PC-9 (cell line): ENCODE results near the gene RPRML. TPM values are rescaled to one million over a fixed set of nuclear protein-coding genes. Genes with fewer than 3 reads are reported as not detected.

Source experiments
- BruUV-seq: library from RNA; stranded (reverse); fragments of 400-500 nt; replicated peaks from 2 replicates; lab custom pipeline; 2021; lab: Mats Ljungman, UMichigan
- CTCF ChIA-PET: fragments of 300-600 bp; sonication (Branson Sonifier 250); formaldehyde crosslinking; loops from one replicate; lab custom pipeline; 2022; ENCODE audit warnings: antibody characterized with exemption; lab: Charles Lee
- POLR2A ChIA-PET: fragments of 300-600 bp; sonication (Branson Sonifier 250); formaldehyde crosslinking; loops from one replicate; lab custom pipeline; 2022; ENCODE audit warnings: antibody characterized with exemption; ENCODE audit not compliant: unreplicated experiment; lab: Charles Lee
- DNase-seq, 2 experiments: peaks; one replicate each; pipeline versions ENCODE4 v3.0.0 to v3.0.0-alpha.2; 2015 to 2022; ENCODE audit warnings: mixed read lengths in 1 of 2
- H2AFZ ChIP-seq: fragments of 200-600 bp; sonication (generic); 2 replicates; pipeline ENCODE4 v1.8.1; 2017; ENCODE audit warnings: antibody characterized with exemption
- H3F3A ChIP-seq: fragments of 200-600 bp; sonication (generic); 2 replicates; pipeline ENCODE4 v1.8.1; 2017; ENCODE audit warnings: antibody characterized with exemption, mild to moderate bottlenecking, low read depth; ENCODE audit not compliant: insufficient read depth
- H3K27ac ChIP-seq: fragments of 200-600 bp; sonication (generic); 2 replicates; pipeline ENCODE4 v1.6.1; 2016; ENCODE audit warnings: mixed run types
- H3K27me3 ChIP-seq: fragments of 200-600 bp; sonication (generic); 2 replicates; pipeline ENCODE4 v1.6.1; 2016; ENCODE audit warnings: low read depth, mixed run types; ENCODE audit not compliant: insufficient read depth
- H3K36me3 ChIP-seq: fragments of 200-600 bp; sonication (generic); 2 replicates; pipeline ENCODE4 v1.6.1; 2016; ENCODE audit warnings: low read depth, mixed run types
- H3K4me1 ChIP-seq: fragments of 200-600 bp; sonication (generic); replicated peaks from 2 replicates; pipeline ENCODE4 v1.6.1; 2016; ENCODE audit warnings: mixed run types; ENCODE audit not compliant: insufficient read depth
- H3K4me2 ChIP-seq: fragments of 200-600 bp; sonication (generic); 2 replicates; pipeline ENCODE4 v1.6.1; 2017; ENCODE audit warnings: mixed run types
- H3K4me3 ChIP-seq: fragments of 200-600 bp; sonication (generic); 2 replicates; pipeline ENCODE4 v1.6.1; 2016; ENCODE audit warnings: mixed run types
- H3K79me2 ChIP-seq: fragments of 200-600 bp; sonication (generic); 2 replicates; pipeline ENCODE4 v1.6.1; 2017; ENCODE audit warnings: low read depth, mixed run types
- H3K9me2 ChIP-seq: fragments of 200-600 bp; sonication (generic); 2 replicates; pipeline ENCODE4 v1.8.1; 2017; ENCODE audit warnings: mild to moderate bottlenecking; ENCODE audit not compliant: insufficient read depth
- H3K9me3 ChIP-seq: fragments of 200-600 bp; sonication (generic); 2 replicates; pipeline ENCODE4 v1.8.1; 2016; ENCODE audit warnings: low read depth; ENCODE audit not compliant: insufficient read depth
- H4K20me1 ChIP-seq: fragments of 200-600 bp; sonication (generic); 2 replicates; pipeline ENCODE4 v1.8.1; 2017; ENCODE audit not compliant: insufficient read depth
- CTCF ChIP-seq: fragments of 200-600 bp; sonication (generic); conservative IDR thresholded peaks from 2 replicates; pipeline ENCODE4 v1.6.1; 2017; ENCODE audit warnings: mixed run types, antibody characterized with exemption, mild to moderate bottlenecking, moderate library complexity
- EZH2 ChIP-seq: fragments of 200-600 bp; sonication (generic); IDR thresholded peaks from 2 replicates; pipeline ENCODE4 v1.8.0; 2017; ENCODE audit warnings: antibody characterized with exemption, low read depth
- intact Hi-C: fragments of 100-400 bp; cut with micrococcal nuclease; formaldehyde crosslinking; loops from one replicate; pipeline ENCODE4 v1.10.0; 2022; ENCODE audit not compliant: unreplicated experiment
- total RNA-seq: library from RNA; stranded (reverse); gene quantifications from 2 replicates; pipeline ENCODE4 v1.2.3, GENCODE V29; 2021

RPRML gene
- total RNA-seq, 1 experiment from 2014 or later: not detected

- Histone ChIP-seq H3K9me2 (no peaks in the 10 kb centered on the region), H3K4me2 (no peak overlapping the region), H3K36me3 (peaks cover 52% of the 10 kb centered on the region), H3K9me3 (no peaks in the 10 kb centered on the region), H3K4me1 (no peaks in the 10 kb centered on the region), H3K27me3 (no peaks in the 10 kb centered on the region), H4K20me1 (peaks cover 39% of the 10 kb centered on the region), H3K4me3 (no peak overlapping the region), H2AFZ (no peak overlapping the region), H3K79me2 (peaks cover 26% of the 10 kb centered on the region), H3F3A (no peaks in the 10 kb centered on the region), H3K27ac (no peak overlapping the region)
- no peak for DNase-seq
- TF ChIP-seq EZH2 (no peak), CTCF (no peak)
- ChIA-PET CTCF (no interaction called here), POLR2A (no interaction called here)
- intact Hi-C loops: no loop called here
- BruUV-seq: no TSS peak
Observed at GRCh38 chr17:46931596-46931995, 47.5 kb downstream of the RPRML start.

- Histone ChIP-seq H3K27me3 (no peaks in the 10 kb centered on the region), H2AFZ (no peak overlapping the region), H3K79me2 (peaks cover 42% of the 10 kb centered on the region), H3K9me3 (no peaks in the 10 kb centered on the region), H3F3A (no peaks in the 10 kb centered on the region), H3K27ac (no peak overlapping the region), H3K4me3 (no peak overlapping the region), H3K4me2 (no peak overlapping the region), H3K9me2 (no peaks in the 10 kb centered on the region), H4K20me1 (peaks cover 55% of the 10 kb centered on the region), H3K4me1 (no peaks in the 10 kb centered on the region), H3K36me3 (peaks cover 55% of the 10 kb centered on the region)
- intact Hi-C loops: no loop called here
- no peak for DNase-seq
- TF ChIP-seq EZH2: no peak
- no TSS peak for BruUV-seq
- ChIA-PET CTCF (no interaction called here), POLR2A (no interaction called here)
Observed at GRCh38 chr17:46930051-46930450, 49.0 kb downstream of the RPRML start.

- H3K4me3 ChIP-seq: no peak overlapping the region
- peaks cover 55% of the 10 kb centered on the region for H3K36me3 ChIP-seq
- no peaks in the 10 kb centered on the region for H3K27me3 ChIP-seq
- TF ChIP-seq EZH2 (no peak), CTCF (no peak)
- no peak overlapping the region for H3K4me2 ChIP-seq
- CTCF ChIA-PET: no interaction called here
- no peak overlapping the region for H3K27ac ChIP-seq
- intact Hi-C loops: no loop called here
- no peak overlapping the region for H2AFZ ChIP-seq
- no peaks in the 10 kb centered on the region for H3K9me3 ChIP-seq
- no peak for DNase-seq
- H3K9me2 ChIP-seq: no peaks in the 10 kb centered on the region
- H3K4me1 ChIP-seq: peaks cover 5% of the 10 kb centered on the region
- no peaks in the 10 kb centered on the region for H3F3A ChIP-seq
- POLR2A ChIA-PET: no interaction called here
- peaks cover 60% of the 10 kb centered on the region for H4K20me1 ChIP-seq
- no TSS peak for BruUV-seq
- H3K79me2 ChIP-seq: peaks cover 48% of the 10 kb centered on the region
Observed at GRCh38 chr17:46929413-46929812, 49.6 kb downstream of the RPRML start.
